ENCODE data around the gene TECPR1.

TECPR1 gene

GRCh38 chr7:98214811-98215321 lies 37.2 kb downstream of the TECPR1 start:
- Histone ChIP-seq H3K27ac (ENCODE audit: low read depth, low read length, poor library complexity, severe bottlenecking) (no peak overlapping the region), H3K36me3 (ENCODE audit: insufficient read depth, low read length) (peaks cover 19% of the 10 kb centered on the region; the same call in 1 of the 2 replicates), H3K9ac (ENCODE audit: low read length) (no peak overlapping the region), H3K9me2 (ENCODE audit: low read depth, low read length) (no peaks in the 10 kb centered on the region), H3K4me3 (ENCODE audit: low read depth, low read length, poor library complexity, severe bottlenecking) (no peak overlapping the region), H3K4me2 (ENCODE audit: low read length) (no peak overlapping the region), H3K4me1 (ENCODE audit: insufficient read depth, low read length, severe bottlenecking) (peaks cover 5% of the 10 kb centered on the region), H3K9me3 (ENCODE audit: low read length) (peaks cover 5% of the 10 kb centered on the region; the same call in 1 of the 2 replicates), H2AFZ (ENCODE audit: low read length) (no peak overlapping the region), H3K79me2 (ENCODE audit: insufficient read depth, low read length) (no peaks in the 10 kb centered on the region), H4K20me1 (ENCODE audit: insufficient read depth, low read length) (peaks cover 4% of the 10 kb centered on the region), H3F3A (ENCODE audit: insufficient read depth, low read length) (peaks cover 8% of the 10 kb centered on the region; the same call in 1 of the 2 replicates), H3K27me3 (ENCODE audit: insufficient read depth, low read length) (peaks cover 19% of the 10 kb centered on the region; the same call in 1 of the 2 replicates)
- no peak for TF ChIP-seq EZH2 (IDR thresholded peaks at IDR 0.05; ENCODE audit: borderline replicate concordance, low read length)
- TF ChIP-seq CTCF (IDR thresholded peaks at IDR 0.05; ENCODE audit: low read length) = no peak

GRCh38 chr7:98213888-98214810 lies 37.9 kb downstream of the TECPR1 start:
- Histone ChIP-seq H3K4me2 (ENCODE audit: low read length) (no peak overlapping the region), H3K4me1 (ENCODE audit: insufficient read depth, low read length, severe bottlenecking) (peaks cover 5% of the 10 kb centered on the region), H4K20me1 (ENCODE audit: insufficient read depth, low read length) (peaks cover 3% of the 10 kb centered on the region), H3K36me3 (ENCODE audit: insufficient read depth, low read length) (peaks cover 16% of the 10 kb centered on the region; the same call in 1 of the 2 replicates), H2AFZ (ENCODE audit: low read length) (no peak overlapping the region), H3K9ac (ENCODE audit: low read length) (no peak overlapping the region), H3K79me2 (ENCODE audit: insufficient read depth, low read length) (no peaks in the 10 kb centered on the region), H3K4me3 (ENCODE audit: low read depth, low read length, poor library complexity, severe bottlenecking) (no peak overlapping the region), H3K9me3 (ENCODE audit: low read length) (peaks cover 3% of the 10 kb centered on the region; the same call in 1 of the 2 replicates), H3F3A (ENCODE audit: insufficient read depth, low read length) (peaks cover 10% of the 10 kb centered on the region; the same call in 1 of the 2 replicates), H3K27me3 (ENCODE audit: insufficient read depth, low read length) (peaks cover 17% of the 10 kb centered on the region; the same call in 1 of the 2 replicates), H3K9me2 (ENCODE audit: low read depth, low read length) (no peaks in the 10 kb centered on the region), H3K27ac (ENCODE audit: low read depth, low read length, poor library complexity, severe bottlenecking) (no peak overlapping the region)
- TF ChIP-seq EZH2 (IDR thresholded peaks at IDR 0.05; ENCODE audit: borderline replicate concordance, low read length) = no peak
- TF ChIP-seq CTCF (IDR thresholded peaks at IDR 0.05; ENCODE audit: low read length) = no peak

GRCh38 chr7:98213296-98213887 lies 38.6 kb downstream of the TECPR1 start:
- Histone ChIP-seq H3K4me3 (ENCODE audit: low read depth, low read length, poor library complexity, severe bottlenecking) (no peak overlapping the region), H3K4me1 (ENCODE audit: insufficient read depth, low read length, severe bottlenecking) (peaks cover 5% of the 10 kb centered on the region), H3K27ac (ENCODE audit: low read depth, low read length, poor library complexity, severe bottlenecking) (no peak overlapping the region), H3K27me3 (ENCODE audit: insufficient read depth, low read length) (peaks cover 12% of the 10 kb centered on the region; the same call in 1 of the 2 replicates), H3K9me3 (ENCODE audit: low read length) (no peaks in the 10 kb centered on the region), H3K9ac (ENCODE audit: low read length) (no peak overlapping the region), H3K36me3 (ENCODE audit: insufficient read depth, low read length) (peaks cover 11% of the 10 kb centered on the region; the same call in 1 of the 2 replicates), H3K9me2 (ENCODE audit: low read depth, low read length) (no peaks in the 10 kb centered on the region), H3F3A (ENCODE audit: insufficient read depth, low read length) (0 out of 2 replicates have a peak, but pooled peaks cover 3% of the 10 kb centered on the region), H3K4me2 (ENCODE audit: low read length) (no peak overlapping the region), H3K79me2 (ENCODE audit: insufficient read depth, low read length) (no peaks in the 10 kb centered on the region), H4K20me1 (ENCODE audit: insufficient read depth, low read length) (peaks cover 2% of the 10 kb centered on the region; the same call in 1 of the 2 replicates), H2AFZ (ENCODE audit: low read length) (no peak overlapping the region)
- no peak for TF ChIP-seq EZH2 (IDR thresholded peaks at IDR 0.05; ENCODE audit: borderline replicate concordance, low read length)
- no peak for TF ChIP-seq CTCF (IDR thresholded peaks at IDR 0.05; ENCODE audit: low read length)
